B cell (primary cell): ENCODE data around the gene NPR1. TPM values are rescaled to one million over a fixed set of nuclear protein-coding genes. Genes with fewer than 3 reads are reported as not detected.
"Not testable (repeated sequence)": the region's sequence is repeated elsewhere in the genome, so short reads cannot be mapped to it uniquely, and the experiment has no call there.

Source experiments
- ATAC-seq: fragments of 200-7000 bp; cut with Tn5 transposase; one replicate; pipeline ENCODE4 v1.10.0; 2021; ENCODE audit warnings: low read depth, mild to moderate bottlenecking, moderate number of reproducible peaks, moderate library complexity
- CTCF ChIA-PET: fragments of 350-600 bp; sonication (Branson Sonifier 250); formaldehyde crosslinking; loops from one replicate; lab custom pipeline; 2021; ENCODE audit warnings: antibody characterized with exemption, inconsistent platforms; lab: Charles Lee
- POLR2A ChIA-PET: fragments of 350-600 bp; sonication (Branson Sonifier 250); formaldehyde crosslinking; loops from one replicate; lab custom pipeline; 2021; ENCODE audit warnings: antibody characterized with exemption; lab: Charles Lee
- DNase-seq: peaks from one replicate; pipeline ENCODE4 v3.0.0; 2013
- H2AFZ ChIP-seq: 2 replicates; pipeline ENCODE4 v1.6.1; 2012; ENCODE audit warnings: mild to moderate bottlenecking, low read depth, low read length; ENCODE audit not compliant: insufficient read depth, poor library complexity, severe bottlenecking
- H3K27ac ChIP-seq, 2 donors: 1 replicate in 1 of 2; 2 replicates in 1 of 2; pipeline ENCODE4 v1.5.1; 2012 to 2013; ENCODE audit warnings: low read length in 2 of 2, mild to moderate bottlenecking in 2 of 2, moderate library complexity in 1 of 2
- H3K27me3 ChIP-seq, 4 experiments: fragments of 200-600 bp in 1 of 4; sonication (generic) in 1 of 4; replicated peaks in 1 of 4; 1 replicate in 2 of 4; 2 replicates in 2 of 4; pipeline versions ENCODE4 v1.6.1 to v1.7.0; 2013 to 2016; ENCODE audit warnings: low read length in 3 of 4, mild to moderate bottlenecking in 2 of 4, mixed read lengths in 1 of 4, moderate library complexity in 1 of 4; ENCODE audit not compliant: insufficient read depth in 4 of 4, control insufficient read depth in 3 of 4; ENCODE audit errors: control extremely low read depth in 1 of 4
- H3K36me3 ChIP-seq, 2 experiments: replicated peaks in 1 of 2; 1 replicate in 1 of 2; 2 replicates in 1 of 2; pipeline versions ENCODE4 v1.6.1 to v1.7.1; 2013; ENCODE audit warnings: low read length in 1 of 2; ENCODE audit not compliant: insufficient read depth in 2 of 2, control insufficient read depth in 1 of 2; ENCODE audit errors: control extremely low read depth in 1 of 2, extremely low read depth in 1 of 2
- H3K4me1 ChIP-seq, 2 donors: fragments of 200-600 bp in 1 of 2; sonication (generic) in 1 of 2; 1 replicate in 1 of 2; 2 replicates in 1 of 2; pipeline versions ENCODE4 v1.5.1 to v1.6.1; 2013 to 2017; ENCODE audit warnings: low read length in 2 of 2; ENCODE audit not compliant: control insufficient read depth in 2 of 2, insufficient read depth in 2 of 2
- H3K4me2 ChIP-seq: replicated peaks from 2 replicates; pipeline ENCODE3; 2012; ENCODE audit warnings: mild to moderate bottlenecking, low read depth, low read length; ENCODE audit not compliant: poor library complexity, severe bottlenecking
- H3K4me3 ChIP-seq, 5 experiments: fragments of 200-600 bp in 1 of 5; sonication (generic) in 1 of 5; 1 replicate in 3 of 5; 2 replicates in 2 of 5; pipeline versions ENCODE4 v1.5.1 to v1.7.0; 2011 to 2016; ENCODE audit warnings: low read length in 4 of 5, mild to moderate bottlenecking in 4 of 5, low read depth in 2 of 5, control low read depth in 1 of 5, moderate library complexity in 1 of 5; ENCODE audit not compliant: insufficient read depth in 1 of 5; ENCODE audit errors: control extremely low read depth in 1 of 5, extremely low read depth in 1 of 5
- H3K79me2 ChIP-seq: fragments of 200-600 bp; sonication (generic); one replicate; pipeline ENCODE4 v1.6.0; 2016; ENCODE audit warnings: low read length; ENCODE audit not compliant: control insufficient read depth, insufficient read depth
- H3K9ac ChIP-seq: fragments of 200-600 bp; sonication (generic); 2 replicates; pipeline ENCODE4 v1.6.1; 2017; ENCODE audit warnings: mild to moderate bottlenecking, low read length, moderate library complexity
- H3K9me3 ChIP-seq, 3 donors: one replicate each; pipeline versions ENCODE4 v1.6.1 to v1.7.1; 2013; ENCODE audit warnings: low read length in 2 of 3; ENCODE audit not compliant: control insufficient read depth in 2 of 3, insufficient read depth in 1 of 3; ENCODE audit errors: control extremely low read depth in 1 of 3
- H4K20me1 ChIP-seq: 2 replicates; pipeline ENCODE4 v1.6.0; 2012; ENCODE audit warnings: mild to moderate bottlenecking, low read length; ENCODE audit not compliant: insufficient read depth, control insufficient read depth, poor library complexity, severe bottlenecking
- H3K27ac Mint-ChIP-seq: one replicate; pipeline ENCODE4 v1.8.0; 2021; ENCODE audit warnings: mixed read lengths
- H3K27me3 Mint-ChIP-seq: one replicate; pipeline ENCODE4 v1.8.0; 2021; ENCODE audit warnings: mixed read lengths
- H3K4me1 Mint-ChIP-seq: one replicate; pipeline ENCODE4 v1.8.0; 2021; ENCODE audit warnings: mixed read lengths
- H3K4me3 Mint-ChIP-seq: one replicate; pipeline ENCODE4 v1.8.0; 2021; ENCODE audit warnings: mixed read lengths
- H3K9me3 Mint-ChIP-seq: one replicate; pipeline ENCODE4 v1.8.0; 2022; ENCODE audit warnings: mixed read lengths; ENCODE audit not compliant: insufficient read depth
- CTCF ChIP-seq: fragments of 200-600 bp; IDR thresholded peaks from one replicate; pipeline ENCODE4 v1.8.0; 2022; ENCODE audit warnings: antibody characterized with exemption, mild to moderate bottlenecking
- EZH2 ChIP-seq: IDR thresholded peaks from 2 replicates; pipeline ENCODE4 v1.6.1; 2012; ENCODE audit warnings: borderline replicate concordance, low read depth, mild to moderate bottlenecking, moderate library complexity, low read length; ENCODE audit not compliant: insufficient read depth, poor library complexity, severe bottlenecking
- WGBS: methylation state at CpG from one replicate; pipeline ENCODE4 v1.1.5; 2013; ENCODE audit warnings: missing lambda C conversion rate; ENCODE audit not compliant: insufficient coverage; 5-methylcytosine and 5-hydroxymethylcytosine counted together
- intact Hi-C: fragments of 100-400 bp; cut with micrococcal nuclease; formaldehyde crosslinking; loops from one replicate; pipeline ENCODE4 v1.10.0; 2022
- polyA plus RNA-seq: library from polyadenylated mRNA; depleted of rRNA; stranded (reverse); fragments of >200 nt; gene quantifications from 2 replicates; pipeline ENCODE4 v1.2.3, GENCODE V29; 2012
- total RNA-seq, 2 donors: library from RNA; stranded (reverse); fragments of 120-200 nt in 1 of 2; gene quantifications; 1 replicate in 1 of 2; 2 replicates in 1 of 2; pipeline versions ENCODE4 v1.2.3 to v1.2.4, GENCODE V29; 2013 to 2022

NPR1 gene
- total and polyA plus RNA-seq, 2 donors (not counting 1 experiment from before 2014, with no cell fraction given), result 0.37 TPM; not detected in 1

GRCh38 chr1:153663211-153663610, 15.3 kb upstream of the NPR1 start:
- no peaks in the 10 kb centered on the region for H3K9me3 Mint-ChIP-seq
- Histone ChIP-seq H3K36me3 (peaks cover 9 to 76% of the 10 kb centered on the region in 2 experiments), H3K4me1 (peaks cover 5 to 12% of the 10 kb centered on the region in 2 donors), H3K9me3 (no peaks in the 10 kb centered on the region), H3K27me3 (no peaks in the 10 kb centered on the region), H2AFZ (no peak overlapping the region), H4K20me1 (no peaks in the 10 kb centered on the region), H3K4me2 (no peak overlapping the region), H3K9ac (no peak overlapping the region), H3K27ac (no peak overlapping the region), H3K4me3 (no peak overlapping the region), H3K79me2 (peaks cover 20% of the 10 kb centered on the region)
- WGBS, result 92% methylated on average over 5 of the region's 5 CpGs
- peaks cover 14% of the 10 kb centered on the region for H3K4me1 Mint-ChIP-seq
- intact Hi-C loops, result no loop called here
- no peak overlapping the region for H3K4me3 Mint-ChIP-seq
- ATAC-seq (no peak), DNase-seq (no peak)
- POLR2A ChIA-PET, result interaction anchor here (0.6 kb wide), 1 partner anchor 17 kb away, joined by 4 read pairs; no protein-coding TSS in a partner anchor
- H3K27ac Mint-ChIP-seq, result no peak overlapping the region
- H3K27me3 Mint-ChIP-seq, result no peaks in the 10 kb centered on the region
- TF ChIP-seq CTCF (no peak), EZH2 (no peak)
- CTCF ChIA-PET, result no interaction called here

- H3K4me3 Mint-ChIP-seq, result no peak overlapping the region
- Histone ChIP-seq H3K4me2 (no peak overlapping the region), H2AFZ (no peak overlapping the region), H3K27ac (no peak overlapping the region), H3K4me3 (no peak overlapping the region), H3K79me2 (peaks cover 27% of the 10 kb centered on the region), H3K9me3 (no peaks in the 10 kb centered on the region), H3K4me1 (peaks cover 10 to 18% of the 10 kb centered on the region in 2 donors), H4K20me1 (no peaks in the 10 kb centered on the region), H3K9ac (no peak overlapping the region), H3K27me3 (no peaks in the 10 kb centered on the region), H3K36me3 (peaks cover 8 to 67% of the 10 kb centered on the region in 2 experiments)
- H3K9me3 Mint-ChIP-seq, result no peaks in the 10 kb centered on the region
- POLR2A ChIA-PET, result no interaction called here
- TF ChIP-seq EZH2 (no peak), CTCF (no peak)
- WGBS, result 100% methylated on average over 1 of the region's 4 CpGs
- intact Hi-C loops, result no loop called here
- ATAC-seq (no peak), DNase-seq (no peak)
- H3K27ac Mint-ChIP-seq, result no peak overlapping the region
- H3K27me3 Mint-ChIP-seq, result no peaks in the 10 kb centered on the region
- CTCF ChIA-PET, result interaction anchor here (0.6 to 1.2 kb wide), 2 partner anchors 99 to 123 kb away, joined by 3 read pairs; no protein-coding TSS in a partner anchor
- H3K4me1 Mint-ChIP-seq, result peaks cover 18% of the 10 kb centered on the region
These were observed 11.0 kb upstream of the NPR1 start for GRCh38 chr1:153667439-153667838.

GRCh38 chr1:153668672-153669071, 9.8 kb upstream of the NPR1 start:
- H3K9me3 ChIP-seq, DNase-seq, H3K27ac Mint-ChIP-seq, H3K4me2 ChIP-seq, H3K4me3 Mint-ChIP-seq, H3K27ac ChIP-seq, H3K9ac ChIP-seq, intact Hi-C loops, H3K9me3 Mint-ChIP-seq, H4K20me1 ChIP-seq, CTCF ChIA-PET, H3K4me3 ChIP-seq, H2AFZ ChIP-seq, H3K27me3 ChIP-seq, H3K27me3 Mint-ChIP-seq, ATAC-seq: not testable (repeated sequence)
- peaks cover 10 to 18% of the 10 kb centered on the region in 2 donors for H3K4me1 ChIP-seq
- H3K36me3 ChIP-seq, result peaks cover 2 to 55% of the 10 kb centered on the region in 2 experiments
- WGBS, result 95% methylated on average over 8 of the region's 8 CpGs
- H3K4me1 Mint-ChIP-seq, result peaks cover 18% of the 10 kb centered on the region
- POLR2A ChIA-PET, result interaction anchor here (1.4 kb wide), 1 partner anchor 10 kb away, joined by 6 read pairs; the partner anchor contains the start of gene SNAPIN
- peaks cover 27% of the 10 kb centered on the region for H3K79me2 ChIP-seq
